Activated CD4-positive, CD25-positive, alpha-beta regulatory T cell treated with anti-CD3 and anti-CD28 coated beads, Interleukin-2, amount 50 U/mL, for 72 hours (primary cell): ENCODE results near the gene ZNF282.
A peak's percentile ranks its signal among the peaks of the same experiment; 100 is the strongest.
"Not testable (repeated sequence)": the region's sequence is repeated elsewhere in the genome, so short reads cannot be mapped to it uniquely, and the experiment has no call there.

Experiments
- DNase-seq: peaks from one replicate; pipeline ENCODE4 v3.0.0; 2021

ZNF282 gene

DNA sequence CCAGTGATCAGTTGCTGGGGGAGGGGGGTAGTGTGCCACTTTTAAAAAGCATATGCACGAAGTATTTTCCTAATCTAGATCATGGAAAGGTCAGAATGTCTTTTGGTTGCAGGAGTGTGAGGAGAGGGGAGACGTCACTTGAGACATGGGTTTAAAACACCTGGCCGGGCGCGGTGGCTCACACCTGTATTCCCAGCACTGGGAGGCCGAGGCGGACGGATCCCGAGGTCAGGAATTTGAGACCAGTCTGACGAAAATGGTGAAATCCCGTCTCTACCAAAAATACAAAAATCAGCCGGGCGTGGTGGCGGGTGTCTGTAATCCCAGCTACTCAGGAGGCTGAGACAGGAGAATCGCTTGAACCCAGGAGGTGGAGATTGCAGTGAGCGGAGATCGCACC, 31.0 kb downstream of the ZNF282 start:
- not testable (repeated sequence) for DNase-seq

DNA sequence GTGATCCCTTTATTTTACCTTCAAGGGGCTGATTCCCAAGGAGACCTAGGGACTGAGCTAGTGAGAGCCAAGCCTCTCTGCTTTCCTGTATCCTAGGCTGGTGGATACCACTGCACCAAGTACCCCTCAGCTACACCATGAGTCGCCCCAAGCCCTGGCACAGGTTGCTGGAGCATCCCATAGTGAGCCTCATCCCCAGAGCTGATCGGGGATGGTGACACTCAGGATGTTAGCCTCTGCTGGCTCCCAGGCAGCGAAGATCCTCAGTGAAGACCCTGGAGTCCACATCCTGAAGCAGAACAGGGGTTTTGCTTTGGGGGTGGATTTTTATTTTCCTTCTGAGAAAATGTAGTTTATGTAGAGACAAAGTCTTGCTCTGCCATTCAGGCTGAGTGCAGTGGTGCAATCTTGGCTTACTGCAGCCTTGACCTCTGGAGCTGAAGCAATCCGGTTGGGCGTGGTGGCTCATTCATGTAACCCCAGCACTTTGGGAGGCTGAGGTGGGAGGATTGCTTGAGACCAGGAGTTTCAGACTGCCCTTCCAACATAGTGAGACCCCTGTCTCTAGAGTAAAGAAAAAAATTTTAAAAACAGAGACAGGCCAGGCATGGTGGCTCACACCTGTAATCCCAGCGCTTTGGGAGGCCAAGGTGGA, 31.6 kb downstream of the ZNF282 start:
- DNase-seq: no peak

GRCh38 chr7:149228831-149229471, 33.6 kb downstream of the ZNF282 start:
- DNase-seq: no peak

GRCh38 chr7:149229526-149229925, 34.2 kb downstream of the ZNF282 start:
- DNase-seq: no peak

DNA sequence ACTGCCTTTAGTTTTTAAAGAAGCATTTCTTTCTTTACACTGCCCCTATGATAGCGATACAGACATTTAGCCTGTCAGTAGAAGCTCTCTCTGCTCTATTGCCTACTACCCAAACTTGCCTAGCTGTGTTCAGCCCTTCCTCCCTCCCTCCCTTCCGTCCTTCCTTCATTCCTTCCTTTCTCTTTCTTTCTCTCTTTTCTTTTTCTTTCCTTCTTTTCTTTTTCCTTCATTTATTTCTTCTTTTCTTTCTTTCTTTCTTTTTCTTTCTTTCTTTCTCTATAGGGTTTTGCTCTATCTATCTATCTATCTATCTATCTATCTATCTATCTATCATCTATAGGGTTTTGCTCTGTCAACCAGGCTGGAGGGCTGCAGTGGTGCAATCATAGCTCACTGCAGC, 37.0 kb downstream of the ZNF282 start:
- DNase-seq: no peak

GRCh38 chr7:149233655-149234204, 38.4 kb downstream of the ZNF282 start:
- not testable (repeated sequence) for DNase-seq

GRCh38 chr7:149237502-149237901, 42.2 kb downstream of the ZNF282 start:
- DNase-seq: no peak

DNA sequence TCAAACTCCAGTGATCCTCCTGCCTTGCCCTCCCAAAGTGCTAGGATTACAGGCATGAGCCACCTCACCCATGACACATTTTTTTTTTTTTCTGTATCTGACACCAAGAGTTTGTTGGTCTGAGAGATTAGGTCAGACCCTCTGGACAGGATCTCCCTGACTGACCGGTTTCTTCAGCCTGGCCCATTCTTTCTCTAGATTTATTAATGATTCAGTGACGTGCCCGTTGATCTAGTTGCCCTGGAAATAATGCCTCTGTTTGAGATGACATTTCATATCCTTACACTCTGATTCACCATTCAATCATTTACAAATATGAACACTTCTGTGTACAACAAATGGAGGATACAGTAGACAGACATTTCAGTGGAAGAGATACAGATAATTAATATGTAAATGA, 42.7 kb downstream of the ZNF282 start:
- no peak for DNase-seq

DNA sequence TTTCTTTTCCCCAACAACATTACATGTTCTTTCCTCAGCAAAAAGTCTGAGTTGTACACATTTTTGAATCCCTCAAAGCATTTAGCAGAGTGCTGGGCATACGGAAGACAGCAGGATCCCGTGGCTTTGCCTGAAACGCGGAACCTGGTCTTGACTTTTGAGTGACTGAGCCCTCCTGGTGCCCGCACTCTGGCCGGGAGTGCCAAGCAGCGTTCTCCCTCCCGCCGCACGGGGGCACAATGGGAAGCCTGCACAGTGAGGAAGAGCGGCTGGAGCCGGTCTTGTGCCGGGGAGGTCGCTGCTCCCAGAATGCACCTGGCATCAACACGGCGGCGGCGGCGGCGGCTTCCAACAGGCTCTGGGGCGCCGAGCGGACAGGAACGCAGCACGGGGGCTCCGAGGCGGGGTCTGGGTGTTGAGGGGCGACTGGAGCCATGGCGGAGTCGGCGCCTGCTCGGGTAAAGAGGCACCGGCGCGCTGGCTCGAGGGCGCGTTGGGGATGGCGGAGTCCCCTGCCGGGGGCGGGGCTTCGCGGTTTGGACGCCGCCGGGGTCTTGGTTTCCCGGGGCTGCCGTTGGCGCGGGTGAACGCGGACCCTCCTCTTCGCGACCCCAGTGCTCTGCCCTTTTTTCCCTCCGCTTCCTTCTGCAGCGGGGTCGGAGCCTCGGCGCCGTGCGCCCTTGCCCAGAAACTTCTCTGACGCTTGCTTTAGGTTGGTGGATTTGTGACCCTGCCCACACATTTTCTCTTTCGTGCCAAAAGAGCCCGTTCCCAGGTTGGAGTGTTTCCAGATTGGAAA, 44.2 kb downstream of the ZNF282 start, which contains the start of gene ZNF212:
ZNF212 (plus strand) TSS at position 307 of the 799 bp plus-strand sequence; CDS start at position 435, 128 bp downstream.
- peak; percentile 86 for DNase-seq

DNA sequence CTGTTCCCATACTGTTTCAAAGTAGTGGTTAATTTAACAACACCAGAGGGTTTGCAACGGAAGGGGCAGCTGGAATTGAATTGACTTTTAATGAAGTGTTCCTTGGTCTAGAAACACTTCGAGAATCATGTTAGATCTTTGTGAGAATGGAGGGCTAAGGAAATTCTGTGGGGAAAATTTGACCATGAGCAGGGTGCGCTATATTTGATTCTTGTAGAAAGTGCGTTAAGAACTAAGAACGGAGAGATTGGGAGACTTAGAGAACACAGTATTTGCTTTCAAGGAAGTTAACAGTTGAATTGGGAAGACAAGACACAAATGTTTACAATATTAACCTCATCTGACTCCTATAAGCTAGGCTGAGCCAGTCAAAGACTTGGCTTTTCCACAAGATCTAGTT, 45.3 kb downstream of the ZNF282 start:
- no peak for DNase-seq

DNA sequence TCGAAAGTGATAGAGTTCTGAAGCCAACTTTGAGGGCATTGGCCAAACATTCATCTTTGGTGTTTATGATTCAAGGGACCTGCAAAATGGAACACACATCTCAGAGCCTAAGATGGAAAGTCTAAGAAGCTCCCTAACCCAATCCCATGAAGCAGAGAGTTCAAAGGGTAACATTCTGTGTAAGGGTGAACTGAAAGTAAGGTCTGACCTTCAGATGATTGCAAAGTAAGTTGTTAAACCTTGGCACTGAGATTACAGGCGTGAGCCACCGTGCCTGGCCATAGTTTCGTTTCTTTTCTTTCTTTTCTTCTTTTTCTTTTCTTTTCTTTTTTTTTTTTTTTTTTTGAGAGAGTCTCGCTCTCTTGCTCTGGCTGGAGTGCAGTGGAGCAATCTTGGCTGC, 46.4 kb downstream of the ZNF282 start:
- no peak for DNase-seq

DNA sequence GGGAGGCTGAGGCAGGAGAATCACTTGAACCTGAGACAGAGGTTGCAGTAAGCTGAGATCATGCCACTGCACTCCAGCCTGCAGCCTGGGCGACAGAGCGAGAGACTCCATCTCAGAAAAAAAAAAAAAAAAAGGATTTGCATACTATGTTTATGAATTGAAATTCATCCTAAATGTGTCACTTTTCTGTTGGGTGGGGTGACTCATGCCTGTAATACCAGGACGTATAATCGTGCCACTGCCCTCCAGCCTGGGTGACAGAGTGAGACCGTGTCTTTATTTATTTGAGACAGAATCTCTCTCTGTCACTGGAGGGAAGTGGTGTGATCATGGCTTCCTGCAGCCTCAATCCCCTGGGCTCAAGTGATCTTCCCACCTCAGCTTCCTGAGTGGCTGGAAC, 49.9 kb downstream of the ZNF282 start:
- DNase-seq: no peak

DNA sequence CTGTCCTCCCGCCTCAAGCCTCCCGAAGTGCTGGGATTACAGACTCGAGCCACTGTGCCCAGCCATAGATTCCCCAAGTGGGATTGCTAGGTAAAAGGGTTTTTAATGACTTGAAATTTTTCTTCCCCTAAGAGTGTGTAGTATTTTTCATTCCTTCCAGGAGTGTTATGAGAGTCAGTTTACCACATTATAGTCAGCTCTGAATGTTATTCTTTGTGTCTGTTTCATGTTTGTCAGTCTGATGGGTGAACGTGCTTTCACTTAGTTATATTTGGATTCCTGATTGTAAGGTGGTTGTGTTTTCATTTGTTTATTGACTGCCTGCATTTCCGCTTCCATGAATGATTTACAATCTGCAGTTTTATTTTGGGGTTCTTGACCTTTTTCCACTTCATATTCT, 50.4 kb downstream of the ZNF282 start:
- no peak for DNase-seq

DNA sequence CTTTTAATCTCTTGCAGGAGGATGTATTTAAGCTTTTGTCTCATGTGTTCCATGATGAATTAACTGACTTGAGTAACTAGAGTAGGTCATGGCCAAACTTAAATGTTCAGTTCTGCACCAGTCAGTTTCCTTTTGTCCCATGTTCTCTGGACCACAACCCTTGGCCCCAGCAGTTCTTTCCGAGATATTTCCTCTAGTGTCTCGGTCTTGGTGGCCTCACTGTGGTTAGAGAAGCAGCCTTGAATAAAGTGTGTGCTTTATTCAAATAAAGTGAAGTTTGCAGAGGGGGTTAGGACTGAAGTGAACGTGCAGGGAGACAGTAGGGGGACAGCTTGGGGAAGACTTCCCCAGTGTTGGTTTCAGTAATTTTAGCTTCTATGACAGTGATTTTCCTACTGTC, 53.4 kb downstream of the ZNF282 start:
- no peak for DNase-seq

DNA sequence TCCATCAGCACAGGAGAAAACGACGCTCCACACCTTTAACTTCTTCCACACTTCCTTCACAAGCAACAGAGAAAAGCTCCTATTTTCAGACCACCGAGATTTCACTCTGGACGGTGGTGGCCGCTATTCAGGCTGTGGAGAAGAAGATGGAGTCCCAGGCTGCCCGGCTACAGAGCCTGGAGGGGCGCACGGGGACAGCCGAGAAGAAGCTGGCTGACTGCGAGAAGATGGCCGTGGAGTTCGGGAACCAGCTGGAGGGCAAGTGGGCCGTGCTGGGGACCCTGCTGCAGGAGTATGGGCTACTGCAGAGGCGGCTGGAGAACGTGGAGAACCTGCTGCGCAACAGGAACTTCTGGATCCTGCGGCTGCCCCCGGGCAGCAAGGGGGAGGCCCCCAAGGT, 54.8 kb downstream of the ZNF282 start:
- DNase-seq: not testable (repeated sequence)

DNA sequence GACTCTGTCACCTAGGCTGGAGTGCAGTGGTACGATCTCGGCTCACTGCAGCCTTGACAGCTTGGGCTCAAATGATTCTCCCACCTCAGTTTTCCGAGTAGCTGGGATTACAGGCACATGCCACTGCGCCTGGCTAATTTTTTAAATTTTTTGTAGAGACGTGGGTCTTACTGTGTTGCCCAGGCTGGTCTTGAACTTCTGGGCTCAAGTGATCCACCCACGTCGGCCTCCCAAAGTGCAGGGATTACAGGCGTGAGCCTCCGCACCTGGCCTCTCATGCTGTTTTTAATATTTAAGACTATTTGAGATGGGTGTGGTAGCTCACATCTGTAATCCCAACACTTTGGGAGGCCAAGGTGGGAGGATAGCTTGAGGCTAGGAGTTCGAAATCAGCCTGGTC, 56.2 kb downstream of the ZNF282 start:
- not testable (repeated sequence) for DNase-seq

GRCh38 chr7:149252378-149252777, 57.0 kb downstream of the ZNF282 start:
- no peak for DNase-seq

DNA sequence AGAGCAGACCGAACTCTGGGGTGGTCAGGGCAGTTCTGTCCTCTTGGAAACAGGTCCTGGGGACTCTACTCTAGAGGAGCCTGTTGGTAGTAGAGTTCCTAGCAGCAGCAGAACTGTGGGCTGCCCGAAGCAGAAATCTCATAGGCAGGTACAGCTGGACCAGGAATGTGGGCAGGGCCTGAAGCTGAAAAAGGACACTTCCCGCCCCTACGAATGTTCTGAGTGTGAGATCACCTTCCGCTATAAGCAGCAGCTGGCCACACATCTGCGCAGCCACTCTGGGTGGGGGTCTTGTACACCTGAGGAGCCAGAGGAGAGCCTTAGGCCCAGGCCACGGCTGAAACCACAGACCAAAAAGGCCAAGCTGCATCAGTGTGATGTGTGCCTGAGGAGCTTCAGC, 58.3 kb downstream of the ZNF282 start:
- DNase-seq: no peak

- DNase-seq: no peak
Observed at GRCh38 chr7:149254181-149254858, 59.0 kb downstream of the ZNF282 start.

GRCh38 chr7:149255174-149255573, 59.8 kb downstream of the ZNF282 start:
- no peak for DNase-seq

GRCh38 chr7:149256568-149256967, 61.2 kb downstream of the ZNF282 start:
- DNase-seq: no peak

DNA sequence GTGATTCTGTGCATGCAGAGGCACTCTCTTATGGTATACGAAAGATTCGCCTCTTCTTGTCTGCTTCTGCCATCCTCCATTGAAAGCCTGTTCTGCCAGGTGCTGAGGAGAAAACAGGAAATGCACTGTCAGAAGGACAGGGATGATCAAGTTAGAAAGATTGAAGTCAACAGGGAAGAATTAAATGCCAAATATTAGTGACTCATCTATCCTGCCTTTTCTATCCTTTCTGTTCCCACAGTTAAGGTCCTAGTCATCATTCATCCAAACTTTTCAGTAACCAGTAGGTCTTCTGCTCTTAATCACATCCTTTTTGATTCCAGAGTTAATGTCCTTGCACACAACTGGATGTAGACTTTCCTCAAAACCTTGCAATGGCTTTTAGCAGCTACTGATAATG, 61.8 kb downstream of the ZNF282 start:
- no peak for DNase-seq

DNA sequence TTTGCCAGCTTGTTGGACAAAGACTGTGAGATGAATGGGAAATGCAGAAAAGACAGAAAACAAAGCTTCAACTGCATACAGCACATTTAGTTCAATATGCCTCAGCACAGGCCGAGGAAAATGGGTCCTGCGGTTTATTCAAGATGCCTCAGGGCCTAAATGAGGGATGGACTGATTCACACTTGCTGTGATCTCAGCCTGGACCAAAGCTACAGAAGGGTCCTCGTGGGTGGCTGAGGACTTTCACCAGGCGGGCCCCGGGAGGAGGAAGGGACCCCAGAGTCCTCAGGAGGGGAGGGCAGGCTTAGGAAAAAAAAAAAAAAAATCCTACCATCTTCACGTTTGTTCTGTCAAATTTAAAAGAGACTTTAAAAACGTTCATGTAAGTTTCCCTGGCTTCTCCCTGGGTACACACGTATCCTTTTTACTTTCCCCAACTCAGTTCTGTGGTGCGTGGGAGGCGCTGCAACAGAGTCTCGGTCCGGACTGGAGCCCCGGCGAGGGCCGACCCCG, 66.0 kb downstream of the ZNF282 start:
- no peak for DNase-seq
